Left lung (tissue), 10 donors: ENCODE measurements around the gene TMEM54. TPM values are rescaled to one million over a fixed set of nuclear protein-coding genes. Genes with fewer than 3 reads are reported as not detected.

Source experiments
- ATAC-seq: fragments of 200-7000 bp; cut with Tn5 transposase; one replicate; pipeline ENCODE4 v1.9.1; 2020; ENCODE audit warnings: moderate library complexity
- DNase-seq, 4 donors: peaks; one replicate each; pipeline ENCODE4 v3.0.0-alpha.2; 2013 to 2020
- H3K27ac ChIP-seq, 2 donors: fragments of 200-600 bp; sonication (generic) in 1 of 2; one replicate each; pipeline versions ENCODE4 v1.5.0 to v1.8.0; 2020 to 2021
- H3K27me3 ChIP-seq, 2 donors: fragments of 200-600 bp; sonication (generic) in 1 of 2; one replicate each; pipeline versions ENCODE4 v1.5.0 to v1.8.0; 2020 to 2021
- H3K36me3 ChIP-seq, 2 donors: fragments of 200-600 bp; sonication (generic) in 1 of 2; one replicate each; pipeline versions ENCODE4 v1.5.0 to v1.8.0; 2020 to 2021
- H3K4me1 ChIP-seq, 2 donors: fragments of 200-600 bp; one replicate each; pipeline ENCODE4 v1.8.0; 2021
- H3K4me3 ChIP-seq, 2 donors: fragments of 200-600 bp; sonication (generic) in 1 of 2; one replicate each; pipeline versions ENCODE4 v1.5.0 to v1.8.0; 2020 to 2021; ENCODE audit warnings: mild to moderate bottlenecking in 1 of 2
- H3K9me3 ChIP-seq, 2 donors: fragments of 200-600 bp; sonication (generic) in 1 of 2; one replicate each; pipeline versions ENCODE4 v1.5.0 to v1.8.0; 2020 to 2021
- CTCF ChIP-seq, 2 donors: fragments of 200-600 bp; sonication (generic) in 1 of 2; IDR thresholded peaks; one replicate each; pipeline versions ENCODE4 v1.5.0 to v1.8.0; 2021; ENCODE audit warnings: antibody characterized with exemption in 2 of 2
- intact Hi-C, 2 donors: fragments of 100-400 bp; cut with DNase I; formaldehyde crosslinking; loops; one replicate each; pipeline versions ENCODE4 v1.11.2 to v1.14.2; 2022
- polyA plus RNA-seq, 6 donors: library from polyadenylated mRNA; unstranded; fragments of 120-200 nt; gene quantifications; one replicate each; pipeline ENCODE4 v1.2.1, GENCODE V29; 2013; ENCODE audit not compliant: insufficient read length in 6 of 6
- total RNA-seq, 2 donors: library from RNA; stranded (reverse); fragmentation: NEBNext Ultra II Directional; extraction: Animal tissue kit (Norgen Biotek cat#: 25700); gene quantifications; one replicate each; pipeline ENCODE4 v1.2.1, GENCODE V29; 2021
- donor health status: DM: no; HTN: yes; CAD: no.
- donor health status: DM: no; HTN: no; CAD: no.

TMEM54 gene
- total and polyA plus RNA-seq, 8 donors, result 22.4 to 87.0 (median 23.1) TPM

GRCh38 chr1:32947669-32948389 is 46.6 kb upstream of the TMEM54 start:
- no peak overlapping the region for H3K4me3 ChIP-seq
- peaks cover 0 to 35% of the 10 kb centered on the region in 2 donors for H3K4me1 ChIP-seq
- no peaks in the 10 kb centered on the region for H3K27me3 ChIP-seq
- peak; percentile 4 for ATAC-seq
- peaks cover 0 to 72% of the 10 kb centered on the region in 2 donors for H3K36me3 ChIP-seq
- no peak for TF ChIP-seq CTCF (IDR thresholded peaks at IDR 0.05)
- intact Hi-C loops, result no loop called here
- no peak for DNase-seq
- no peaks in the 10 kb centered on the region for H3K9me3 ChIP-seq
- peak overlapping the region in 1 of 2 donors; percentile 59 for H3K27ac ChIP-seq

GRCh38 chr1:32946413-32946812 is 45.2 kb upstream of the TMEM54 start:
- no peak for TF ChIP-seq CTCF (IDR thresholded peaks at IDR 0.05)
- H3K4me3 ChIP-seq, result no peak overlapping the region
- ATAC-seq (no peak), DNase-seq (no peak)
- intact Hi-C loops, result no loop called here
- peaks cover 0 to 84% of the 10 kb centered on the region in 2 donors for H3K36me3 ChIP-seq
- H3K9me3 ChIP-seq, result no peaks in the 10 kb centered on the region
- H3K27ac ChIP-seq, result no peak overlapping the region
- H3K27me3 ChIP-seq, result no peaks in the 10 kb centered on the region
- peaks cover 0 to 40% of the 10 kb centered on the region in 2 donors for H3K4me1 ChIP-seq

- no peaks in the 10 kb centered on the region for H3K9me3 ChIP-seq
- intact Hi-C loops, result no loop called here
- no peak for DNase-seq
- peaks cover 0 to 89% of the 10 kb centered on the region in 2 donors for H3K36me3 ChIP-seq
- no peak for TF ChIP-seq CTCF (IDR thresholded peaks at IDR 0.05)
- no peak for ATAC-seq
- H3K4me1 ChIP-seq, result peaks cover 10 to 48% of the 10 kb centered on the region in 2 donors
- H3K27ac ChIP-seq, result no peak overlapping the region
- no peak overlapping the region for H3K4me3 ChIP-seq
- no peaks in the 10 kb centered on the region for H3K27me3 ChIP-seq
These were observed 43.0 kb upstream of the TMEM54 start for GRCh38 chr1:32944180-32944579.

GRCh38 chr1:32939655-32940371 is 38.6 kb upstream of the TMEM54 start:
- Histone ChIP-seq H3K27me3 (no peaks in the 10 kb centered on the region), H3K9me3 (no peaks in the 10 kb centered on the region), H3K36me3 (peaks cover 0 to 97% of the 10 kb centered on the region in 2 donors), H3K27ac (peak overlapping the region; percentile 54 to 66), H3K4me1 (peaks cover 14 to 54% of the 10 kb centered on the region in 2 donors), H3K4me3 (no peak overlapping the region)
- TF ChIP-seq CTCF (IDR thresholded peaks at IDR 0.05), result no peak
- DNase-seq, result peak in 1 of 4 donors; percentile 65
- intact Hi-C loops, result loop anchor here in 1 of 2 donors (10.0 kb wide), 1 partner anchor 145 kb away; the partner anchor contains the start of gene AZIN2
- ATAC-seq, result peak; percentile 75

GRCh38 chr1:32937061-32937460 is 35.9 kb upstream of the TMEM54 start:
- Histone ChIP-seq H3K4me3 (no peak overlapping the region), H3K9me3 (no peaks in the 10 kb centered on the region), H3K27ac (peak overlapping the region in 1 of 2 donors; percentile 3), H3K36me3 (peaks cover 0 to 86% of the 10 kb centered on the region in 2 donors), H3K27me3 (no peaks in the 10 kb centered on the region), H3K4me1 (peaks cover 14 to 61% of the 10 kb centered on the region in 2 donors)
- ATAC-seq, result no peak
- intact Hi-C loops, result loop anchor here in 1 of 2 donors (10.0 kb wide), 1 partner anchor 148 kb away; the partner anchor contains the start of gene AZIN2
- DNase-seq, result no peak
- TF ChIP-seq CTCF (IDR thresholded peaks at IDR 0.05), result no peak
